Activated naive CD4-positive, alpha-beta T cell treated with anti-CD3 and anti-CD28 coated beads, Interleukin-2, amount 50 U/mL, for 16 hours (primary cell): Measurements from ENCODE around the gene CAMK1D.

Experiments
- DNase-seq: peaks from one replicate; pipeline ENCODE4 v3.0.0-alpha.2; 2020

The CAMK1D gene

GRCh38 chr10:12376211-12376610 lies 26.9 kb downstream of the CAMK1D start:
- DNase-seq: no peak

GRCh38 chr10:12377658-12378290 lies 28.4 kb downstream of the CAMK1D start:
- DNase-seq: no peak

GRCh38 chr10:12380999-12381398 lies 31.7 kb downstream of the CAMK1D start:
- no peak for DNase-seq

- no peak for DNase-seq
Measured at GRCh38 chr10:12381536-12382156, 32.3 kb downstream of the CAMK1D start.

DNA sequence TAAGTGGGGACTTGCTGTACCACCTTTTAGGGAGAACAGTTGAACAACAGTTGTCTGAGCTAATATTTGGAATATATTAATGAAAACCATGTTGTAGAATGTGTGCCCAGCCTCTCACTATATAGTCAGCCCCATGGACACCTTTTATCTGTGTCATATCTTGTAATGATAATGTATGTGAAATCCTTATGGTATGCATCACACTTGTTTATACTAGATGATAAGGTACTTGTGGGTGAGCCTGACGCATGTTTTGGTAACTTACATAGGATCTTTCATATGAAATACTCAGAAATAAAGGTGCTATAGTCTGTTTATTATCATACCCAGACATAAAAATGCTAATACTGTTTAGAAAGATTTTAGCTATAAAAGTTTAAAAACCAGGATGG lies 32.8 kb downstream of the CAMK1D start:
- no peak for DNase-seq

GRCh38 chr10:12382956-12383531 lies 33.7 kb downstream of the CAMK1D start:
- no peak for DNase-seq

GRCh38 chr10:12384906-12385305 lies 35.6 kb downstream of the CAMK1D start:
- DNase-seq: no peak

- no peak for DNase-seq
Measured at GRCh38 chr10:12387561-12388210, 38.3 kb downstream of the CAMK1D start.

- no peak for DNase-seq
Measured at GRCh38 chr10:12388671-12389070, 39.3 kb downstream of the CAMK1D start.

GRCh38 chr10:12389154-12389734 lies 39.9 kb downstream of the CAMK1D start:
- DNase-seq: no peak

DNA sequence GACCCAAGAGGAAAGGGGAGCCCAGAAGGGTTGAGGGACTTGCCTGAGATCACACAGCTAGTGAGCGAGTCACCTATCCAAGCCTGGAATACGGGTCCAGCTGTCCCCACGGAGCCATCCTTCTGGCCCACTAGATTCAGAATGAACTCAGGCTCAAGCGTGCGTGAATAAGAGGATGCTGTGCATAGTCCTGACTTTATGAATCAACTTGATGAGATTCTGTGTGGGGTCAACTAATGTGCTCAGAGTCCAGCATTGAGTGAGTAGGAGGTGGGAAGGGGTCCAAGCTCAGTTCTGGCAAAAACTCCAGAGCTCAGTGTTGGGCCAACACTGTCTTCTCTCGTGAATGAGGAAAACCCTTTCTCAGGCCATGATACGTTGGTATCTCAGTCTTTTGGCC lies 41.4 kb downstream of the CAMK1D start:
- DNase-seq: no peak

GRCh38 chr10:12391206-12391605 lies 41.9 kb downstream of the CAMK1D start:
- DNase-seq: no peak

GRCh38 chr10:12393831-12394230 lies 44.5 kb downstream of the CAMK1D start:
- DNase-seq: no peak

DNA sequence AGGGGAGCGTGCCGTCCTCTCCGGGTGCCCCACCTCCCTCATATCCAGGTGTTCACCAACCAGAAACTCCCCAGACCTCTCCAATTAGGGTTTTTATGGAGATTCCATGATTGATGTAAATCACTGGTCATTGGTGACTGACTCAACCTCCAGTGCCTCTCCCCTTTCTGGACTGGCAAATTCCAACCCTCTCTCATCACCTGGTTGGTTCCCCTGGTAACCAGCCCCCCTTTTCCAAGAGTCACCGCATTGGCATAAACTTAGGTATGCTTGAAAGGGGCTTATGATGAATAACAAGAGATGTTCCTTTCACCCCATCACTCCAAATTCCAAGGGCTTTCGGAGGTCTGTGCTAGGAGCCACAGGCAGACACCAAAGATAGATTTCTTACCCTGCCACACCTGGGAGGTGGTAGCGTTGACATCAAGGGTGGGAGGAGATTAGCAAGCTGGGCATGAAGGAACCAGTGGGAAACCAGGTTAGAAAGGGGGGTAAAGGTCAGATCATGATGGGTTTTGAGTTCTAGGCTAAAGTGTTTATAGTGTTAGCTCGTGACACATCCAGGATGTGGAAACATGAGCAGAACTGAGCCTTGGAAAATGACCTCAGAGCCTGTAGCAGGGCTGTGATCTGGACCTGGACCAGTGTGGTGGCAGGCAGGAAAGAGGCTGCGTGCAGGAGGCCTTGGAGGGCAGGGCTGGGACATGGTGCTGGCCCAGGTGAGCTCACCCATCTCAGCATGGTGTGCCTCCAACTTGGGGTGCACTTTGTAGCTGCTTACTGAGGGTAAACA lies 45.1 kb downstream of the CAMK1D start:
- DNase-seq: no peak

GRCh38 chr10:12396093-12396492 lies 46.7 kb downstream of the CAMK1D start:
- no peak for DNase-seq

DNA sequence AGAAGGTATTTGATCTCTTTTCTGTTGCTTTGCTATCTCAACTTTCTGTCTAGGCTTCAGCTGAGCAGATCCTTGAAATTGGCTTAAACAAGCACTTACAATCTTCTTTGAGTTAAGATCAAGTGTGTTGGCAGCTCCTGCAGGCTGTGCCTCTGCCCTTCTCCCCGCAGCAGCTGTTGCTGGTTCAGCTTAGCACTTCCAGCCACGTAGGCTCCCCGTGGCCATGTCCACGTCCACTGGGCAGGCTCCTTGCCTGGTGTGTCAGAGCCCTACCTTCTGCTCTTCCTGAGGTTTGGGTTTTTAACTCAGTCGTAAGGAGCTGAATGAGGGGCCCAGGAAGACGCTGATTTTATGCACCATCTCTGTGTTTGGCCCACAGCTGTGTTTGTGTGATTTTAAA lies 47.2 kb downstream of the CAMK1D start:
- no peak for DNase-seq

DNA sequence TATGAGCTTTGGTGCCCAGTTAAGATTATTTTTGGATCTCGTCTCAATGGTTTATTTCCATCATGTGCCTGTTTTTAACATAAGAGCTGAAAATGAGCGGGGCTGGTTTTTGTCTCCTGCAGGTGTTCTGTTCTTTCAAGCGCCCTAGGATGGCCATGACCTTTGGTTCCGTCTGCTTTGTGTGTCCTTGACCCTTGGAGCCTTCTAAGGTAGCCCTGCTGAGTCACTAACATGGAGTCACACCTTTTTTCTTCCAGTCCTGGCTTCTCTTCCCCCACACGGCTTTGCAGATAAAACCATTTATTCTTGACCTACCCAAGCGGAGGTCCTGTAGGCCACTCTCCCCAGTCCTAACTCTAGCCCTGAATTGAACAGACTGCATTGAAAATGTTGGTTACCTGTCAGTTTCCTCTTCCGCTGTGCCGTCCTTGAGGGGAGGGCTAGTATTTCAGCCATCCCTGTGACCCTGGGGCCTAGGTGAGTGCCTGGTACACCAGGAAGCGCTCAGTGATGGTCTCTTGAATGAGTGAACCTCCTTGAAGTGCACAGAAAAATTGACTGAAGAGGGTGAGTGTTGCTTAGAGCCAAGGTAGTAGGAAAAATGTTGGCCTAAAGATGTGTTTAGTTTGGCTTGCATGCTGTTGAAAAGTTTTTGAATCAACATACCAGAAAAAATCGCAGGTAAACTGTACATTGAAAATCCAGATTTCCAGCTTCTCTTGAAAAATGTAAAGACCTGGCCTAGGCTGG lies 48.0 kb downstream of the CAMK1D start:
- no peak for DNase-seq

- no peak for DNase-seq
Measured at GRCh38 chr10:12397941-12398340, 48.6 kb downstream of the CAMK1D start.

DNA sequence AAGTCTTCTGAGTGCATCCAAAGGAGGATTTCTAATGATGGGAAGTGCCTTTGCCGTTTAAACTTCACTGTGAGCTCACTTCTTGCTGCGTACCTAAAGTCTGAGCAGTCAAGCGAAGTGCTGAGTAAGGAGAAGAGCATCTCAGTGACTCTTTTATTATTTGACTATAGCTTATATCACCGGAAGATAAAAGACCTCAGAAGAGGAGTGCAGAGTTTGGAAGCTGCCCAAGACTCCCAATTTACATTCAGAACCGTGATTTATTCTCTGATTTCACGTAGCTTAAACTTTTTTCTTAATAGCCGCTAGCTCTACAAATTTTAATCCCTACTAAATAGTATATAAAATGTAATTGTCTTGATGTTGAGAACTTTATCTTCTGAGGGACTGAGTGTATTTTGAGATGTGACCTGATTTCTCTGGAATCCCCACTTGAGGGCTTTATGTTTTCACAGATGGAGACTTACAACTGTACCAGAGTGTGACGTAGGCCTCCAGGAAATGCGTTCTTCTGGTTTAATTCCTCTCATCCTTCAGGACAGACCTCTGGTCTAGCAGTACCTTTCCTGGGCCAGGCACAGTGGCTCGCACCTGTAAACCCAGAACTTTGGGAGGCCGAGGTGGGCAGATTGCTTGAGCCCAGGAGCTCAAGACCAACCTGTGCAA lies 51.1 kb downstream of the CAMK1D start:
- DNase-seq: no peak

- no peak for DNase-seq
Measured at GRCh38 chr10:12401466-12401865, 52.1 kb downstream of the CAMK1D start.

- DNase-seq: no peak
Measured at GRCh38 chr10:12403119-12403518, 53.8 kb downstream of the CAMK1D start.
